Cardiac muscle cell (in vitro differentiated cells and primary cell): ENCODE results near the gene ZNF268. TPM values are rescaled to one million over a fixed set of nuclear protein-coding genes. Genes with fewer than 3 reads are reported as not detected.

Experiments used
- DNase-seq, 2 donors: peaks; one replicate each; pipeline versions ENCODE4 v3.0.0 to v3.0.0-alpha.2; 2010 to 2017; ENCODE audit warnings: low read depth in 1 of 2, low spot score in 1 of 2
- H3K27ac ChIP-seq: fragments of 200-600 bp; sonication (generic); 2 replicates; pipeline ENCODE4 v1.5.1; 2016
- H3K27me3 ChIP-seq: fragments of 200-600 bp; sonication (generic); 2 replicates; pipeline ENCODE4 v1.6.0; 2016; ENCODE audit warnings: control low read depth
- H3K36me3 ChIP-seq: fragments of 200-600 bp; sonication (generic); 2 replicates; pipeline ENCODE4 v1.5.1; 2016; ENCODE audit warnings: control low read depth
- H3K4me1 ChIP-seq: fragments of 200-600 bp; sonication (generic); 2 replicates; pipeline ENCODE4 v1.8.1; 2017; ENCODE audit warnings: low read depth, mild to moderate bottlenecking, mixed run types
- H3K4me3 ChIP-seq: fragments of 200-600 bp; sonication (generic); 2 replicates; pipeline ENCODE4 v1.5.1; 2016; ENCODE audit warnings: mild to moderate bottlenecking
- H3K9me3 ChIP-seq: fragments of 200-600 bp; sonication (generic); 2 replicates; pipeline ENCODE4 v1.5.1; 2017; ENCODE audit warnings: low read depth, mild to moderate bottlenecking, control low read depth
- CTCF ChIP-seq: IDR thresholded peaks from 2 replicates; pipeline ENCODE4 v1.5.1; 2012; ENCODE audit warnings: low read depth, mild to moderate bottlenecking, low read length
- polyA plus RNA-seq: library from polyadenylated mRNA; unstranded; fragments of >200 nt; fragmentation: Nextera tagmentation; extraction: Ambion mirVana; gene quantifications from 2 replicates; pipeline ENCODE4 v1.2.1, GENCODE V29; 2016
- total RNA-seq: library from RNA; depleted of rRNA; stranded (reverse); fragments of >200 nt; gene quantifications from 2 replicates; pipeline ENCODE4 v1.2.3, GENCODE V29; 2016

The ZNF268 gene
- total and polyA plus RNA-seq, 2 experiments from 2014 or later, result 12.4 to 34.1 TPM

GRCh38 chr12:133227281-133227852, 46.1 kb downstream of the ZNF268 start:
- H3K4me3 ChIP-seq, result no peak overlapping the region
- no peak overlapping the region for H3K27ac ChIP-seq
- no peak for TF ChIP-seq CTCF
- H3K36me3 ChIP-seq, result no peaks in the 10 kb centered on the region
- no peaks in the 10 kb centered on the region for H3K27me3 ChIP-seq
- H3K9me3 ChIP-seq, result no peaks in the 10 kb centered on the region
- DNase-seq, result no peak
- no peaks in the 10 kb centered on the region for H3K4me1 ChIP-seq

GRCh38 chr12:133231001-133231400, 49.7 kb downstream of the ZNF268 start:
- no peaks in the 10 kb centered on the region for H3K36me3 ChIP-seq
- H3K4me3 ChIP-seq, result no peak overlapping the region
- H3K27ac ChIP-seq, result no peak overlapping the region
- no peaks in the 10 kb centered on the region for H3K9me3 ChIP-seq
- no peaks in the 10 kb centered on the region for H3K4me1 ChIP-seq
- H3K27me3 ChIP-seq, result no peaks in the 10 kb centered on the region
- no peak for DNase-seq
- TF ChIP-seq CTCF, result no peak

- DNase-seq, result no peak
- H3K36me3 ChIP-seq, result no peaks in the 10 kb centered on the region
- no peak for TF ChIP-seq CTCF
- H3K27me3 ChIP-seq, result no peaks in the 10 kb centered on the region
- H3K27ac ChIP-seq, result no peak overlapping the region
- no peaks in the 10 kb centered on the region for H3K4me1 ChIP-seq
- no peak overlapping the region for H3K4me3 ChIP-seq
- no peaks in the 10 kb centered on the region for H3K9me3 ChIP-seq
These were observed 51.7 kb downstream of the ZNF268 start for GRCh38 chr12:133233006-133233405.

- Histone ChIP-seq H3K36me3 (no peaks in the 10 kb centered on the region), H3K4me1 (no peaks in the 10 kb centered on the region), H3K27me3 (no peaks in the 10 kb centered on the region), H3K27ac (no peak overlapping the region), H3K4me3 (no peak overlapping the region), H3K9me3 (no peaks in the 10 kb centered on the region)
- DNase-seq, result no peak
- no peak for TF ChIP-seq CTCF
These were observed 52.8 kb downstream of the ZNF268 start for GRCh38 chr12:133233993-133234564.

GRCh38 chr12:133234971-133235370, 53.7 kb downstream of the ZNF268 start:
- H3K27ac ChIP-seq, result no peak overlapping the region
- no peaks in the 10 kb centered on the region for H3K4me1 ChIP-seq
- no peak for TF ChIP-seq CTCF
- H3K9me3 ChIP-seq, result no peaks in the 10 kb centered on the region
- DNase-seq, result no peak
- no peak overlapping the region for H3K4me3 ChIP-seq
- H3K27me3 ChIP-seq, result no peaks in the 10 kb centered on the region
- H3K36me3 ChIP-seq, result no peaks in the 10 kb centered on the region
